Neural cell (in vitro differentiated cells): ENCODE data around the gene SH3PXD2A. TPM values are rescaled to one million over a fixed set of nuclear protein-coding genes. Genes with fewer than 3 reads are reported as not detected.
A peak's percentile ranks its signal among the peaks of the same experiment; 100 is the strongest.

Source experiments
- H2AFZ ChIP-seq: fragments of 200-600, 300-800 bp; sonication (generic), shearing (Covaris generic); 2 replicates; pipeline ENCODE4 v1.6.0; 2014; ENCODE audit warnings: low read depth, mild to moderate bottlenecking, antibody characterized with exemption, low read length, moderate library complexity
- H3F3A ChIP-seq: fragments of 200-600 bp; shearing (Covaris generic); 2 replicates; pipeline ENCODE4 v1.6.1; 2016; ENCODE audit warnings: mild to moderate bottlenecking, moderate library complexity, mixed read lengths, antibody characterized with exemption, low read length; ENCODE audit not compliant: insufficient read depth, poor library complexity, severe bottlenecking
- H3K27ac ChIP-seq: fragments of 200-600, 300-800 bp; sonication (generic), shearing (Covaris generic); 2 replicates; pipeline ENCODE4 v1.5.1; 2014; ENCODE audit warnings: mild to moderate bottlenecking, low read length, moderate library complexity
- H3K27me3 ChIP-seq: fragments of 300-800, 200-600 bp; sonication (generic), shearing (Covaris generic); 2 replicates; pipeline ENCODE4 v1.6.0; 2014; ENCODE audit warnings: mild to moderate bottlenecking, low read depth, low read length, moderate library complexity; ENCODE audit not compliant: insufficient read depth
- H3K36me3 ChIP-seq: fragments of 300-800, 200-600 bp; sonication (generic), shearing (Covaris generic); 2 replicates; pipeline ENCODE4 v1.5.1; 2014; ENCODE audit warnings: mild to moderate bottlenecking, antibody characterized with exemption, low read length, moderate library complexity; ENCODE audit not compliant: insufficient read depth
- H3K4me2 ChIP-seq: fragments of 300-800, 200-600 bp; sonication (generic), shearing (Covaris generic); 2 replicates; pipeline ENCODE4 v1.6.0; 2014; ENCODE audit warnings: mild to moderate bottlenecking, low read length
- H3K4me3 ChIP-seq: fragments of 300-800, 200-600 bp; sonication (generic), shearing (Covaris generic); 2 replicates; pipeline ENCODE4 v1.5.1; 2014; ENCODE audit warnings: mild to moderate bottlenecking, low read length, moderate library complexity
- H3K79me2 ChIP-seq: fragments of 200-600 bp; shearing (Covaris generic); replicated peaks from 2 replicates; pipeline ENCODE4 v1.6.0; 2014; ENCODE audit warnings: mild to moderate bottlenecking, low read length, moderate library complexity; ENCODE audit not compliant: insufficient read depth
- H3K9ac ChIP-seq: fragments of 300-800, 200-600 bp; sonication (generic), shearing (Covaris generic); 2 replicates; pipeline ENCODE4 v1.6.1; 2016; ENCODE audit warnings: mild to moderate bottlenecking, low read length, mixed read lengths
- H3K9me2 ChIP-seq: fragments of 200-600 bp; shearing (Covaris generic); 2 replicates; pipeline ENCODE4 v1.6.1; 2016; ENCODE audit warnings: mild to moderate bottlenecking, low read length, mixed read lengths; ENCODE audit not compliant: insufficient read depth
- H3K9me3 ChIP-seq: fragments of 200-600, 300-800 bp; sonication (generic), shearing (Covaris generic); 2 replicates; pipeline ENCODE4 v1.6.1; 2016; ENCODE audit warnings: mild to moderate bottlenecking, mixed run types, low read length, moderate library complexity, mixed read lengths
- H4K20me1 ChIP-seq: fragments of 200-600 bp; shearing (Covaris generic); 2 replicates; pipeline ENCODE4 v1.6.1; 2016; ENCODE audit warnings: mild to moderate bottlenecking, mixed run types; ENCODE audit not compliant: insufficient read depth
- EP300 ChIP-seq: fragments of 450-650 bp; conservative IDR thresholded peaks from 2 replicates; pipeline ENCODE4 v1.6.1; 2014; ENCODE audit warnings: antibody characterized with exemption, mild to moderate bottlenecking, moderate library complexity; ENCODE audit not compliant: poor library complexity, severe bottlenecking
- EZH2 ChIP-seq: fragments of 200-600, 300-800 bp; shearing (Covaris generic), sonication (generic); IDR thresholded peaks from 2 replicates; pipeline ENCODE4 v1.6.1; 2014; ENCODE audit warnings: antibody characterized with exemption, low read length, borderline replicate concordance, mild to moderate bottlenecking; ENCODE audit not compliant: insufficient read depth, poor library complexity, severe bottlenecking
- MXI1 ChIP-seq: fragments of 450-650 bp; conservative IDR thresholded peaks from 2 replicates; pipeline ENCODE4 v1.6.1; 2014; ENCODE audit warnings: antibody characterized with exemption, mild to moderate bottlenecking; ENCODE audit not compliant: poor library complexity, severe bottlenecking
- POLR2AphosphoS5 ChIP-seq: IDR thresholded peaks from 2 replicates; pipeline ENCODE4 v1.6.1; 2012
- RAD21 ChIP-seq: fragments of 450-650 bp; conservative IDR thresholded peaks from 2 replicates; pipeline ENCODE4 v1.6.1; 2014; ENCODE audit warnings: antibody characterized with exemption, mild to moderate bottlenecking, moderate library complexity
- SMC3 ChIP-seq: fragments of 450-650 bp; conservative IDR thresholded peaks from 2 replicates; pipeline ENCODE4 v1.6.1; 2014; ENCODE audit warnings: antibody characterized with exemption, mild to moderate bottlenecking, moderate library complexity; ENCODE audit not compliant: poor library complexity
- TAF1 ChIP-seq: IDR thresholded peaks from 2 replicates; pipeline ENCODE4 v1.6.1; 2012; ENCODE audit warnings: low read depth
- polyA plus RNA-seq: library from polyadenylated mRNA; depleted of rRNA; stranded (reverse); fragments of >200 nt; gene quantifications from 2 replicates; pipeline ENCODE4 v1.2.3, GENCODE V29; 2014
- TF ChIP-seq, protein P1 (sequence below): IDR thresholded peaks from 2 replicates; pipeline ENCODE4 v1.6.1; 2012; ENCODE audit warnings: borderline replicate concordance
- TF ChIP-seq, protein P2 (sequence below): fragments of 450-650 bp; IDR thresholded peaks from 2 replicates; pipeline ENCODE4 v1.5.1; 2014; ENCODE audit warnings: antibody characterized with exemption, mild to moderate bottlenecking, moderate library complexity; ENCODE audit not compliant: poor library complexity, severe bottlenecking

The SH3PXD2A gene
- polyA plus RNA-seq, 1 donor from 2014 or later = 5.2 TPM

DNA sequence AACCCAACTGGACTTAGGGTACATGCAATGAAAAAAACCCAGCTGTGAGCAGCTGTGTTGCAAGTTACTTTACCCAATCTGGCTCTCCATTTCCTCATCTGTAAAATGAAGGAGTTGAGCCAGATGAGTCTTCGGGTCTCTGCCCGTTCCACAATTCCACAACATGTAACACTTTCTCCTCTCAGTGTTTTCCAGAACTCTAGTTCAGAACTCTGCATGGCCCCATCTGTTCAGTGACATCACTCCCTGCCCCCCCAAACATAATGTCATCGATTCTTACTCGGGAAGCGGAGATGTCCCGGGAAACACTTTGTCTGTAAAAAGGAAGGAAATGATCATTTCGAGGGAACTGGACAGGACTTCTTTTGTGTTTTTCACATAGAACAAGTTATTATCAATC is 2.5 kb downstream of the SH3PXD2A start:
- Histone ChIP-seq H3K79me2 (peaks cover 14% of the 10 kb centered on the region), H3K36me3 (no peaks in the 10 kb centered on the region), H3K4me3 (peak overlapping the region; percentile 92), H4K20me1 (no peaks in the 10 kb centered on the region), H3K27ac (no peak overlapping the region), H3K4me2 (peak overlapping the region; percentile 81), H3K9me3 (no peaks in the 10 kb centered on the region), H3F3A (no peaks in the 10 kb centered on the region), H3K27me3 (no peaks in the 10 kb centered on the region), H3K9ac (no peak overlapping the region), H2AFZ (no peak overlapping the region), H3K9me2 (no peaks in the 10 kb centered on the region)
- no peak for TF ChIP-seq TAF1
- no peak for TF ChIP-seq POLR2AphosphoS5
- no peak for TF ChIP-seq MXI1
- no peak for TF ChIP-seq EZH2
- TF ChIP-seq, protein P1, sequence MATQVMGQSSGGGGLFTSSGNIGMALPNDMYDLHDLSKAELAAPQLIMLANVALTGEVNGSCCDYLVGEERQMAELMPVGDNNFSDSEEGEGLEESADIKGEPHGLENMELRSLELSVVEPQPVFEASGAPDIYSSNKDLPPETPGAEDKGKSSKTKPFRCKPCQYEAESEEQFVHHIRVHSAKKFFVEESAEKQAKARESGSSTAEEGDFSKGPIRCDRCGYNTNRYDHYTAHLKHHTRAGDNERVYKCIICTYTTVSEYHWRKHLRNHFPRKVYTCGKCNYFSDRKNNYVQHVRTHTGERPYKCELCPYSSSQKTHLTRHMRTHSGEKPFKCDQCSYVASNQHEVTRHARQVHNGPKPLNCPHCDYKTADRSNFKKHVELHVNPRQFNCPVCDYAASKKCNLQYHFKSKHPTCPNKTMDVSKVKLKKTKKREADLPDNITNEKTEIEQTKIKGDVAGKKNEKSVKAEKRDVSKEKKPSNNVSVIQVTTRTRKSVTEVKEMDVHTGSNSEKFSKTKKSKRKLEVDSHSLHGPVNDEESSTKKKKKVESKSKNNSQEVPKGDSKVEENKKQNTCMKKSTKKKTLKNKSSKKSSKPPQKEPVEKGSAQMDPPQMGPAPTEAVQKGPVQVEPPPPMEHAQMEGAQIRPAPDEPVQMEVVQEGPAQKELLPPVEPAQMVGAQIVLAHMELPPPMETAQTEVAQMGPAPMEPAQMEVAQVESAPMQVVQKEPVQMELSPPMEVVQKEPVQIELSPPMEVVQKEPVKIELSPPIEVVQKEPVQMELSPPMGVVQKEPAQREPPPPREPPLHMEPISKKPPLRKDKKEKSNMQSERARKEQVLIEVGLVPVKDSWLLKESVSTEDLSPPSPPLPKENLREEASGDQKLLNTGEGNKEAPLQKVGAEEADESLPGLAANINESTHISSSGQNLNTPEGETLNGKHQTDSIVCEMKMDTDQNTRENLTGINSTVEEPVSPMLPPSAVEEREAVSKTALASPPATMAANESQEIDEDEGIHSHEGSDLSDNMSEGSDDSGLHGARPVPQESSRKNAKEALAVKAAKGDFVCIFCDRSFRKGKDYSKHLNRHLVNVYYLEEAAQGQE = no peak
- TF ChIP-seq, protein P2, sequence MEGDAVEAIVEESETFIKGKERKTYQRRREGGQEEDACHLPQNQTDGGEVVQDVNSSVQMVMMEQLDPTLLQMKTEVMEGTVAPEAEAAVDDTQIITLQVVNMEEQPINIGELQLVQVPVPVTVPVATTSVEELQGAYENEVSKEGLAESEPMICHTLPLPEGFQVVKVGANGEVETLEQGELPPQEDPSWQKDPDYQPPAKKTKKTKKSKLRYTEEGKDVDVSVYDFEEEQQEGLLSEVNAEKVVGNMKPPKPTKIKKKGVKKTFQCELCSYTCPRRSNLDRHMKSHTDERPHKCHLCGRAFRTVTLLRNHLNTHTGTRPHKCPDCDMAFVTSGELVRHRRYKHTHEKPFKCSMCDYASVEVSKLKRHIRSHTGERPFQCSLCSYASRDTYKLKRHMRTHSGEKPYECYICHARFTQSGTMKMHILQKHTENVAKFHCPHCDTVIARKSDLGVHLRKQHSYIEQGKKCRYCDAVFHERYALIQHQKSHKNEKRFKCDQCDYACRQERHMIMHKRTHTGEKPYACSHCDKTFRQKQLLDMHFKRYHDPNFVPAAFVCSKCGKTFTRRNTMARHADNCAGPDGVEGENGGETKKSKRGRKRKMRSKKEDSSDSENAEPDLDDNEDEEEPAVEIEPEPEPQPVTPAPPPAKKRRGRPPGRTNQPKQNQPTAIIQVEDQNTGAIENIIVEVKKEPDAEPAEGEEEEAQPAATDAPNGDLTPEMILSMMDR = no peak
- TF ChIP-seq RAD21 = no peak
- no peak for TF ChIP-seq SMC3
- TF ChIP-seq EP300 = no peak

DNA sequence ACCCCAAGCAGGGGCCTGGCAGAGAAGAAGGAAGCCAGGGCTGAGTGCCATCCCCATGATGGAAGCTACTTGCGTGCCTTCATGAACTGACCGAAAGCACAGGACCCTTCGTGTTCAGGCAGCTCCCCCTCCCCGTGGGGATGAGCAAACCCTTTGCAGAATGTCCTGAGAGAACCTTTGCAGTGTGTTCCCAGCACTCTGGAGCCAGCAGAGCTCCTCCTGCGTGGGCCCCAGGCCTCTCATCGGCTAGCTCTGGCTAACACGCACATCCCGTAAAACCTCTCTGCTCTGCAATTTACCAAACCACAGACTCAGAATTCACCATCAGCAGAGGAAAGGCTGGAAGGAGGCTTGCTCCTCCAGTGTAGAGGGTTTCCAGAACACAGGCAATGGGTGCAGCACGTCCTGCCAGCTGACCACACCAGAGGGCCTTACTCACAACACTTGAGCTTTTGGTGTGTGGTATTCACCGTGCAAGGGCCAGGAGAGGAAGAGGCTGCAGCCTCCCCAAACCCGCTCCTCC is 3.1 kb downstream of the SH3PXD2A start:
- Histone ChIP-seq H3K9me2 (no peaks in the 10 kb centered on the region), H3K36me3 (no peaks in the 10 kb centered on the region), H3K9me3 (no peaks in the 10 kb centered on the region), H3F3A (no peaks in the 10 kb centered on the region), H3K27me3 (no peaks in the 10 kb centered on the region), H2AFZ (no peak overlapping the region), H3K9ac (no peak overlapping the region), H3K4me3 (peak overlapping the region; percentile 92), H3K27ac (no peak overlapping the region), H4K20me1 (no peaks in the 10 kb centered on the region), H3K79me2 (peaks cover 14% of the 10 kb centered on the region), H3K4me2 (no peak overlapping the region)
- TF ChIP-seq POLR2AphosphoS5 = no peak
- TF ChIP-seq, protein P1 = no peak
- TF ChIP-seq, protein P2 = no peak
- TF ChIP-seq EP300 = no peak
- TF ChIP-seq EZH2 = no peak
